A673 (cell line): ENCODE data around the gene ZBTB20.

Experiments
- EZH2 ChIP-seq: fragments of 200-600 bp; sonication (generic); IDR thresholded peaks from 2 replicates; pipeline ENCODE4 v1.6.1; 2017; ENCODE audit warnings: borderline replicate concordance, low read depth, mild to moderate bottlenecking, mixed read lengths, antibody characterized with exemption, low read length; ENCODE audit not compliant: poor library complexity, severe bottlenecking
- TF ChIP-seq, protein P1 (sequence below): fragments of 300-800, 200-600 bp; sonication (generic); conservative IDR thresholded peaks from 2 replicates; pipeline ENCODE4 v1.5.1; 2017; ENCODE audit warnings: low read depth, mild to moderate bottlenecking, antibody characterized with exemption, low read length, moderate library complexity, mixed read lengths

DNA sequence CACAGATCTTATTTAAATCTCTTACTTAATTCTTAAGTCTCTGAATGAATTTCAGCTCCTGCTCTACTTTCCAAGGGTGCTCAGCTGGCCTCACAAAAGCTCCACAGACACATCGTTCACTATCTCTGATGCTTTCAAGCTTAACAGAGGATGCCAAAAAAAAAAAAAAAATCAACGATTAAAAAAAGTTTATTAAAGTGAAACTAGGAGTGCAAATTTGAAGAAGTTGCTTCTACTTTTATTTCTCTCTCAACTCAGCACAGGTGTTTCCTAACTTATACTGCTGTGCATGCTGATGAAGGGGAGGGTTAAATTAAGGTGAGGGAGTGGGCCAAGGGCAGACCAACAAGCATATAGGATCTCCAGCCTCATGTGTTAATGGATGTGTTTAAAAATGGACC lies 696.0 kb downstream of the ZBTB20 start:
- TF ChIP-seq, protein P1, sequence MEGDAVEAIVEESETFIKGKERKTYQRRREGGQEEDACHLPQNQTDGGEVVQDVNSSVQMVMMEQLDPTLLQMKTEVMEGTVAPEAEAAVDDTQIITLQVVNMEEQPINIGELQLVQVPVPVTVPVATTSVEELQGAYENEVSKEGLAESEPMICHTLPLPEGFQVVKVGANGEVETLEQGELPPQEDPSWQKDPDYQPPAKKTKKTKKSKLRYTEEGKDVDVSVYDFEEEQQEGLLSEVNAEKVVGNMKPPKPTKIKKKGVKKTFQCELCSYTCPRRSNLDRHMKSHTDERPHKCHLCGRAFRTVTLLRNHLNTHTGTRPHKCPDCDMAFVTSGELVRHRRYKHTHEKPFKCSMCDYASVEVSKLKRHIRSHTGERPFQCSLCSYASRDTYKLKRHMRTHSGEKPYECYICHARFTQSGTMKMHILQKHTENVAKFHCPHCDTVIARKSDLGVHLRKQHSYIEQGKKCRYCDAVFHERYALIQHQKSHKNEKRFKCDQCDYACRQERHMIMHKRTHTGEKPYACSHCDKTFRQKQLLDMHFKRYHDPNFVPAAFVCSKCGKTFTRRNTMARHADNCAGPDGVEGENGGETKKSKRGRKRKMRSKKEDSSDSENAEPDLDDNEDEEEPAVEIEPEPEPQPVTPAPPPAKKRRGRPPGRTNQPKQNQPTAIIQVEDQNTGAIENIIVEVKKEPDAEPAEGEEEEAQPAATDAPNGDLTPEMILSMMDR, result no peak
- no peak for TF ChIP-seq EZH2
